Neural progenitor cell (in vitro differentiated cells): Measurements from ENCODE around the gene TMC7.

Experiments used
- CTCF ChIP-seq: fragments of 200-600 bp; sonication (generic); IDR thresholded peaks from 2 replicates; pipeline ENCODE4 v1.5.1; 2017; ENCODE audit warnings: antibody characterized with exemption, mild to moderate bottlenecking
- EZH2 ChIP-seq: fragments of 200-600 bp; sonication (generic); IDR thresholded peaks from 2 replicates; pipeline ENCODE4 v1.6.1; 2017; ENCODE audit warnings: antibody characterized with exemption, mild to moderate bottlenecking, moderate library complexity

GRCh38 chr16:19020689-19021088 is 37.0 kb downstream of the TMC7 start:
- no peak for TF ChIP-seq CTCF
- no peak for TF ChIP-seq EZH2
